T-helper 2 cell treated with Interferon-gamma antibody and Interleukin-4, amounts not matched to agents 100 ng/mL and 5 ng/mL, for 36 hours (primary cell): Measurements from ENCODE around the gene CNPY2. TPM values are rescaled to one million over a fixed set of nuclear protein-coding genes. Genes with fewer than 3 reads are reported as not detected.
"Not testable (repeated sequence)": the region's sequence is repeated elsewhere in the genome, so short reads cannot be mapped to it uniquely, and the experiment has no call there.

ENCODE experiments used
- intact Hi-C: fragments of 100-400 bp; cut with micrococcal nuclease; formaldehyde crosslinking; loops from one replicate; pipeline ENCODE4 v1.15.1; 2023
- total RNA-seq: library from RNA; stranded (reverse); gene quantifications from 2 replicates; pipeline ENCODE4 v1.2.3, GENCODE V29; 2022

Gene CNPY2
- total RNA-seq, 1 donor from 2014 or later = 129 TPM

GRCh38 chr12:56299853-56300643 is 15.7 kb downstream of the CNPY2 start, which contains the start of gene CS:
TSS of gene CS (minus strand) at chr12:56300330. CDS start at chr12:56300201, 129 bp downstream.
- intact Hi-C loops = loop anchor here (1.0 to 2.0 kb wide), 10 partner anchors 16 to 182 kb away; partner anchors contain the start of genes ANKRD52, NABP2, PAN2 and SPRYD4

- intact Hi-C loops = loop anchor here (1.0 to 2.0 kb wide), 2 partner anchors 41 to 150 kb away; partner anchors contain the start of genes ANKRD52 and TIMELESS
Observed at GRCh38 chr12:56299308-56299852, 16.4 kb downstream of the CNPY2 start.

GRCh38 chr12:56298828-56299227 is 17.0 kb downstream of the CNPY2 start:
- intact Hi-C loops = loop anchor here (1.0 to 2.0 kb wide), 2 partner anchors 40 to 150 kb away; partner anchors contain the start of genes ANKRD52 and TIMELESS

- intact Hi-C loops = no loop called here
Observed at GRCh38 chr12:56297400-56297799, 18.4 kb downstream of the CNPY2 start.

- intact Hi-C loops = no loop called here
Observed at GRCh38 chr12:56296295-56296694, 19.5 kb downstream of the CNPY2 start.

- intact Hi-C loops = no loop called here
Observed at GRCh38 chr12:56293795-56294194, 22.0 kb downstream of the CNPY2 start.

- intact Hi-C loops = no loop called here
Observed at GRCh38 chr12:56288705-56289387, 26.9 kb downstream of the CNPY2 start.

GRCh38 chr12:56286044-56286830 is 29.6 kb downstream of the CNPY2 start:
- intact Hi-C loops = no loop called here

GRCh38 chr12:56284263-56284662 is 31.5 kb downstream of the CNPY2 start:
- intact Hi-C loops = not testable (repeated sequence)

- intact Hi-C loops = no loop called here
Observed at GRCh38 chr12:56282579-56282978, 33.2 kb downstream of the CNPY2 start.

GRCh38 chr12:56282030-56282429 is 33.8 kb downstream of the CNPY2 start:
- intact Hi-C loops = no loop called here

GRCh38 chr12:56280849-56281248 is 34.9 kb downstream of the CNPY2 start:
- intact Hi-C loops = no loop called here

GRCh38 chr12:56278905-56279304 is 36.9 kb downstream of the CNPY2 start:
- intact Hi-C loops = no loop called here

- intact Hi-C loops = no loop called here
Observed at GRCh38 chr12:56274299-56274698, 41.5 kb downstream of the CNPY2 start.

- intact Hi-C loops = not testable (repeated sequence)
Observed at GRCh38 chr12:56272468-56272867, 43.3 kb downstream of the CNPY2 start.

- intact Hi-C loops = no loop called here
Observed at GRCh38 chr12:56271031-56271430, 44.8 kb downstream of the CNPY2 start.

GRCh38 chr12:56267443-56268071 is 48.2 kb downstream of the CNPY2 start:
- intact Hi-C loops = loop anchor here (1.0 to 5.0 kb wide), 6 partner anchors 33 to 149 kb away; partner anchors contain the start of genes CNPY2, CS, ESYT1 and ZC3H10

- intact Hi-C loops = loop anchor here (1.0 to 5.0 kb wide), 7 partner anchors 9 to 148 kb away; partner anchors contain the start of genes ANKRD52, CNPY2, CS and ESYT1
Observed at GRCh38 chr12:56266693-56267442, 48.9 kb downstream of the CNPY2 start, which contains the start of gene COQ10A. TSS of gene COQ10A (plus strand) at chr12:56266942. CDS start at chr12:56267119, 177 bp downstream.

- intact Hi-C loops = loop anchor here (1.0 to 5.0 kb wide), 6 partner anchors 8 to 147 kb away; partner anchors contain the start of genes ANKRD52, CNPY2, ESYT1 and ZC3H10
Observed at GRCh38 chr12:56266068-56266692, 49.6 kb downstream of the CNPY2 start.
